Mucosa of gallbladder (tissue), 1 donor: Measurements from ENCODE around the gene ZNF618. TPM values are rescaled to one million over a fixed set of nuclear protein-coding genes. Genes with fewer than 3 reads are reported as not detected.

ENCODE experiments used
- DNase-seq: peaks from one replicate; pipeline ENCODE4 v3.0.0-alpha.2; 2020; ENCODE audit warnings: low spot score
- total RNA-seq: library from RNA; stranded (reverse); gene quantifications from one replicate; pipeline ENCODE4 v1.2.1, GENCODE V29; 2021
- donor health status: DM: no; HTN: no; CAD: no.

ZNF618 gene
- total RNA-seq, 1 donor from 2014 or later, result 26.6 TPM

GRCh38 chr9:113932906-113933584 lies 56.9 kb downstream of the ZNF618 start:
- no peak for DNase-seq

GRCh38 chr9:113933671-113934070 lies 57.6 kb downstream of the ZNF618 start:
- no peak for DNase-seq

- DNase-seq, result no peak
Observed at GRCh38 chr9:113934167-113934828, 58.2 kb downstream of the ZNF618 start.

- no peak for DNase-seq
Observed at GRCh38 chr9:113934829-113935676, 58.9 kb downstream of the ZNF618 start.

- no peak for DNase-seq
Observed at GRCh38 chr9:113935677-113936380, 59.7 kb downstream of the ZNF618 start.

GRCh38 chr9:113940077-113940476 lies 64.0 kb downstream of the ZNF618 start:
- no peak for DNase-seq

- DNase-seq, result no peak
Observed at GRCh38 chr9:113941056-113941455, 64.9 kb downstream of the ZNF618 start.

- DNase-seq, result no peak
Observed at GRCh38 chr9:113941526-113941925, 65.4 kb downstream of the ZNF618 start.

- DNase-seq, result no peak
Observed at GRCh38 chr9:113943112-113944009, 67.3 kb downstream of the ZNF618 start.

- no peak for DNase-seq
Observed at GRCh38 chr9:113945784-113946183, 69.7 kb downstream of the ZNF618 start.

GRCh38 chr9:113946496-113947115 lies 70.5 kb downstream of the ZNF618 start:
- no peak for DNase-seq

GRCh38 chr9:113947941-113948340 lies 71.8 kb downstream of the ZNF618 start:
- peak; percentile 0 for DNase-seq

- DNase-seq, result no peak
Observed at GRCh38 chr9:113948891-113949570, 72.9 kb downstream of the ZNF618 start.

- DNase-seq, result no peak
Observed at GRCh38 chr9:113949571-113950078, 73.5 kb downstream of the ZNF618 start.

- no peak for DNase-seq
Observed at GRCh38 chr9:113950195-113951031, 74.3 kb downstream of the ZNF618 start.

- no peak for DNase-seq
Observed at GRCh38 chr9:113951032-113951372, 74.9 kb downstream of the ZNF618 start.

GRCh38 chr9:113952676-113953075 lies 76.6 kb downstream of the ZNF618 start:
- no peak for DNase-seq

GRCh38 chr9:113953531-113953930 lies 77.4 kb downstream of the ZNF618 start:
- DNase-seq, result no peak

- no peak for DNase-seq
Observed at GRCh38 chr9:113954591-113954990, 78.5 kb downstream of the ZNF618 start.
